Measurements from ENCODE around the gene RASL12.
"Not testable (repeated sequence)": the region's sequence is repeated elsewhere in the genome, so short reads cannot be mapped to it uniquely, and the experiment has no call there.

RASL12 gene

DNA sequence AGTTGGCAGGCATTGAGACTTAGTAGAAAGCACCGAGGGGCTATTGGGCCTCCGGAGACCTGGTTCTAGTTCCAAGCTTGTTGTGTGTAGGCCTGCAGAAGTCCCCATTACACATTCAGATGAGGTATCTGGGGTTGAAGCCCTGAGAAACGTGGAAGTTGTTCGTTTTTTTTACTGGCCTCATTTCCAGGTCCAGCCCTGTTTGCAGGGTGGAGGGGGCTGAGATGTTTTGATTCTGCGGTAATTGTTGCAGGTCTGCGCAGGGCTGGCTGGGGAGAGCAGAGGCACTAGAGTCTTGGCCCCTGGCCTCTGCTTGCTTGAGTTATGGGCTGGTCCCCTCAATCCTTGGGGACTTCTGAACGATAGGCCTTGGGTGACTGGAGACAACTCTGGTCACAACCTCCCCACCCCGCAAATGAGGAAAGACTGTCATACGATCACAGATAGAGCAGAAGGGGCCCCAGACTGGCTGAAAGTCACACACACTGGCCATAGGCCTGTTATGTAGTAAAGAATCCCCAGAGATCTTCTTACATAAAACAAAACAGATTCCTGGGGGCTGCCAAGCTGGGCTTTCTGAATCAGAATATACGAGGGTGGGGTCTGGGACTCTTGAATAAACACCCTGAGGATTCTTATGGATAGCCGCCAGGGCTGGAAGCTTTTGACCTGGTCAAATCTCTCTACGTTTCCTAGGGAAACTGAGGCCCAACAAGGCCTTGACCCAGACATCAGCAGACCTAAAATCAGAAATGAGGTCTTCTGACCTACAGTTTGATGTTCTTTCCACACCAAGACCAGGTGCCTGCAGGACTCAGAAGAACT is 24.4 kb upstream of the RASL12 start:
- DNase-seq = no peak

DNA sequence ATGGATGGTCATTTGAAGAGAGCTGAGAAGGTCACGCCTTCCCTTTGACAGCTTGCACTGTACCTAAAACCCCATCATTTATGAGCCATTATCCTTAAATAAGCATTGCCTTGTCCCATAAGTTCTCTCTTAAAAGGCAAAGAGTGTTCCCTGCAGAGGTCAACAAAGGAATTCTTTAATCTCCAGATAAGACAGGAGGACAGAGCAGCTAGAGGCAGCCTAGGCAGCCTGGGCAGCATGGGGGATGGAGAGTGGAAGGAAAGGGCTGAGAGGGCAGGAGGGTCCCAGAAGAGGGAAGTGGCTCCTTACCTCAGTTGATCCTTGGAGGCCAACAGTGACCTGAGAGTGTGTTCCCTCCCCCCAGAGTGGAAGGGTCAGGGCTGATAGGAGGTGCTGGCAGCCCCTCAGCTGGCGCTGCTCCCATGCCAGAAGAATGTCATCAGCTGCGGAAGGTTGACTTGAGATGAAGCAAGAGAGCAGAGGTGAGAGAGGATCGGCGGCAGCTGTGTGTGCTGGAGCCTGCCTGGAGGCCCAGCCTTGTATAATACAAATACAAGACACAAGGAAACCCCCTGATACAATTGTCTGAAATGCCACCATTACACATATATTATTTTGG is 21.5 kb upstream of the RASL12 start:
- DNase-seq = no peak

DNA sequence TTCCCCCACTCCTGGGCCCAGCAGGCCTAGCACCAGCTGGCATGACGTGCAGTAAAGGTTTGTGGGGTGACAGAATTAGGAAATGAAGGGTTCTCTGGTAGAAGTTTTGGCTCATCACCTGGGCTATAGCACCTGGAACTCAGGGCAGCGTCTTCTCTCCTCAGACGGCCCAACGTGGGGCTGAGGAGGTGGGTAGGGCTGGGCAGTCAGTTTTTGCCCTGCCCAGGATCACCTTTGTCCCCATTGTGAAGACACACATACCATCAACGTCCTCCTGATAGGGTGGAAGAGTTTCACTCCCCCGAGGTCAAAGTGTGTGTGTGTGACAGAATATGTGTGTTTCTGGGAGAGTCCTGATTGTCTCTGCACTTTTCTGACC is 20.8 kb upstream of the RASL12 start:
- no peak for DNase-seq

DNA sequence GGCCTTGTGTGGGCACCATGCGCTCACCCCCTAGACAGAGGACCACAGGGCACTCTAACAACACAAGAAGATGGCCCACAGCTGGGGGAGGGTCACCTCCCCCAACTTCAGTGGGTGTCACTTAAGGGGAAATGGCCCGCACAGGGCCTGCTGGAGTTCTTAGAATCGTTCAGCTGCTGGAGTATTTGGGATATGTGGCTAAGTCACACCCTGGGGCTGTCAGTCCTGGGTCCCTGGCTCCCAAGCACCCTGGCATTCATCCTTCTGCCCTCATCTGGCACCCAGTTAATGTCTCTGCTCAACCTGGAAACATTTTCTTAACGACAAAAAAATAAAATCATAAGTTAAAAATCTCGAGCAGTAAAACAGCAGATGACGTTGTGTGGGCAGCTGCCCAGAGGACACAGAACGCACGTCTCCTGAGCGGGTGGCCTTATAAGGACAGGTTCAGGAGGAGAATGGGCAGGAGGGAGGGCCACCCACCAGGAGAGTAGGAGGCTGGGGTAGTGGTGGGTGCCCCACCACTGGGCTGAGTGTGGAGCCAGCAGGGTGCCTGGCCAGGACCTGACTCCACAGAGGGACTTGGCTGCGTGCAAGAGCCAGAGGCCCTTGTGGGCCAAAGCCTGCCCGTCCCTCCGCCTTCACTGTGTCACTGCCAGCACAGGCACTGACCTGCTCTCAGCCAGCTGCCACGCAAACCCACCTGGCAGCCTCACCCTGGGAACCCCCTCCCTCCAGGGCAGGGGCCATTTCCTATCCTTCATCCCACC is 20.3 kb upstream of the RASL12 start:
- DNase-seq = no peak

DNA sequence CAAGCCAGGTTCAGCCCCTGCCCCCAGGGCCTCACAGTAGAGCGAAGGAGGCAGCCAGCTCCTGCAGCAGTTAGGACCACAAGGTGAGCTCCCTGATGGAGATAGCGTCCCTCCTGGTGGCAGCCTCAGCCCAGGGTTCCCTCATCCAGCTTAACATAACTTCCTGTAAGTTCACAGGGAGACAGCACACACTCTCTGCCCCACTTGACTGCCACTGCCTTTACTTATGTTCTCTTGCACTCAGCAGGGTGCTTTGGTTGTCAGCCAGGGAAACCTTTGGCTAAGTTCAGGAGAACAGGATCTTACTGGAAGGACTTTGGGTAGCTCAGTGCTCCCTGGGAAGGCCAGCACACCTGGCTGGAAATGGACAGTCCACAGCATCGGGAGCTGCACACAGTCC is 19.6 kb upstream of the RASL12 start:
- no peak for DNase-seq

DNA sequence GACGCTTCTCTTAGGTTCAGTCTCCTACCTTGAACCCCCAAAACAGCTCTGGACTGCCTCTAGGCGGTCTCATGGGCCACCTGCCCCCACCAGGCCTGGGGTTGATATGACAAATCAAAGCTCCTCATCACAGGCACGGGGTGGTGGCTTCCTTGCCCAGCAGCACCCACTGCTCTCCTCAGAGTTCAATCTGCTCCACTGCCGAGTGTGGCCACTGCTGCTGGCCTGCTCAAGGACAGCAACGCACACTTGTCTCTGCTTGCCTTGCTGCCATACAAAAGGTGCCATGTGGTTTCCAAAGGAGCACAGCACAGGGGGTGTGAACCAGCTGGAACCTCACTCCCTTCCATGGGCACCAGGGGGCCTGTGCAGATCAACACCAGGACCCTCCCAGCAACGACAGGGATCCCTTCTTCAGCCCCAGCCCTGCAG is 18.9 kb upstream of the RASL12 start:
- DNase-seq = no peak

DNA sequence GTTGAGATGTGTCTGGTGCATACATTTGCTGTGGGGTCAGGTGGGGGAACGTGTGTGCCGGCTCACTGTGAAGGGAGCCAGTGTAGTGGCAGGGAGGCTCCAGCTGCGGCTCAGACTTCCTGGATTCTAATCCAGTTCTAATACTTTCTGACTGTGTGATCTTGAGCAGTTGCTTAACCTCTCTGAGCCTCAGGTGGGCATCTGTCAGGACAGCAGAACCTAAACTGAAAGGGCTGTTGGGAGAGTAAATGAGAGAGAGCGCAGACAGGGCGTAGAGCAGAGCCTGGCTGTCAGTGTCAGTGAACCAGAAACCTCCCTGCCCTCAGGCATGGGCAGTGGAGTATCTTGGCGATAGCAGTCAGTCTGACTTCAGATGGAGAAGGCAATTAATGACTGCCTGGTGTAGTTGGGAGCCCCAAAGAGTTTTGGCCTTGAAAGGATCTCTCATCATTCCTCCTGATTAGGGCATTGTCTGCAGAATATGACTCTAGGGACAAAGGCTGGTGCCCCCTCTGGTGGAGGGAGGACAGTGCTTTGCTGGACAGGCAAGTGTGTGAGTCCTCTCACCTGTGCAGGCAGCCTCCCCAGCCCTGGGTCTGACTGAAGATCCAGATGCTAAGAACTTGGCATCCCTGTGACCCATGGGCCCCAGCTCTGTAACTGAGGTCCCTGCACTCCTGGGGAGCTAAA is 18.3 kb upstream of the RASL12 start:
- DNase-seq = no peak

DNA sequence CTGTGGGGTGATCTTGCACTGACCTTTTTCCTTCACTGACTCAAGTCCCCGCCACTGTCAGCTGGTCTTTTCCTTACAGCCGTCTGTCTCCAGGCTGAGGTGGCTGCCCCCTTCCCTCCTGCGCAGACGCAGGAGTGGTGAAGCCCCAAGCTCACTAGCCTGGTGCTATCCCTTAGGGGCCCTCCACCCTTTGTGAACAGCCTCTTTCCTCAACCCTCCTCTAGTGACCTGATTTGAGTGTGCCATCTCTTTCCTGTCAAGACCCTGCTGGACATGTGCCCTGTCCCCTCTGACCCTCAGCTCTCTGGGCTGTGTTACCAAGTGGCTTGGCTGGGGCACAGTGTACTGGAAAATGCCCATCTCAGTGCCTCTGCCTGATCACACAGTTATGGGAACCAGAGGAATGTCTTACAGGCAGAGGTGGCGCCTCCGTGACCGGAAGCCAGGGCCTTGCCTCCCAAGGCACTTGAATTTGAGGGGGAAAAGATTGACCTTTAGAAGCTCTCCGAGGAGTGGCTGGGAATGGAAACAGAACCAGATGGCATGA is 17.5 kb upstream of the RASL12 start:
- DNase-seq = no peak

DNA sequence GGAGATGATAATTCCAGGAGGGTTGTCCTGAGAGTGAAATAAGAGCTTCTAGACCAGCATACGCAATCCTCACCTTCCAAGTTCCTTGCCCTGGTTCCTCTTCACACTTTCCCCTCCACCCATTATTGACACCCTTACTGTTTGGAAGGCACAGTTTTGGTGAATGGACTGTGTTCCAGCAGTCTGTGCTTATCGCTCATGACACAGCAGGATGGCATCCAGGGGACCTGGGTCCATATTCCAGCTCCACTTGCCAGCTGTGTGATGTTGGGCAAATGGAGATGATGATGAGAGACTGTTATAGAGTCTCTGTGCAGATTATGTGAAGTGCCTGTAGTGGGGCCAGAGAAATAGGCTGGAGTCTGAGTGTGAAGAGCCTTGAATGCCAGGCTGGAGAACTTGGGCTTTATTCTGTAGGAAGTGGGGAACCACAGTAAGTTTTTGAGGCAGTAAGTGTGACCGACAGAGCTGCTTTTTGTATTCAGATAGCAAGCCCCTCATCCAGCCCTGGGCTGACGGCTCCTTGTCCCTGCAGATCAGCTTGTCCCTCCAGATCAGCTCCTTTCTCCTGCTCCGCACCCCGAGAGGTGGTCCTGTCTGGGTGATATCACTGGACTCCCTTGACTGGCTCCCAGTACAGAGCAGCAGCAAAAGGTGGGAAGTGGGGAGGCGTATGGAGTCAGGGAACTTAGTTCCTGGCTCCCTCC is 16.9 kb upstream of the RASL12 start:
- DNase-seq = no peak

DNA sequence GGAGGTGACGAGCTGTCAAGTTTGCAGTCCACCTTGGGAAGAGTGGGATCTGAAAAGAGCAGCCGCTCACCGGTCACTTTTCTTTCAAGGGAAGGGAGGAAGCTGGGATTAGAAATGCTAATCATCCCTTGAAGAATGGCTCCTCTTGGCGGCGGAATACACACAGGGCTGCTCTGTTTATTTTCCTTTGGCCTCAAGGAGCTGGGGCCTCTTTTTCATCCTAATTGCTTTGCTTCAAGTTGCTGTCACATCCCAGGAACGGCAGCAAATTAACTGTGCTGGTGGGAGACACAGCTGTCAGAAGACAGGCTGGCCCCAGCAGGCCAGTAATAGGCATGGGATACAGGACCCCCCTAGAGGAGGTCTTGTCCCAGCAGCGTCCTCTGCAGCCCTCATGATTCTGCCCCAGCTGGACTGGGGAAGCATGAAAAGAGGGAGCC is 15.5 kb upstream of the RASL12 start:
- DNase-seq = peak; percentile 75

DNA sequence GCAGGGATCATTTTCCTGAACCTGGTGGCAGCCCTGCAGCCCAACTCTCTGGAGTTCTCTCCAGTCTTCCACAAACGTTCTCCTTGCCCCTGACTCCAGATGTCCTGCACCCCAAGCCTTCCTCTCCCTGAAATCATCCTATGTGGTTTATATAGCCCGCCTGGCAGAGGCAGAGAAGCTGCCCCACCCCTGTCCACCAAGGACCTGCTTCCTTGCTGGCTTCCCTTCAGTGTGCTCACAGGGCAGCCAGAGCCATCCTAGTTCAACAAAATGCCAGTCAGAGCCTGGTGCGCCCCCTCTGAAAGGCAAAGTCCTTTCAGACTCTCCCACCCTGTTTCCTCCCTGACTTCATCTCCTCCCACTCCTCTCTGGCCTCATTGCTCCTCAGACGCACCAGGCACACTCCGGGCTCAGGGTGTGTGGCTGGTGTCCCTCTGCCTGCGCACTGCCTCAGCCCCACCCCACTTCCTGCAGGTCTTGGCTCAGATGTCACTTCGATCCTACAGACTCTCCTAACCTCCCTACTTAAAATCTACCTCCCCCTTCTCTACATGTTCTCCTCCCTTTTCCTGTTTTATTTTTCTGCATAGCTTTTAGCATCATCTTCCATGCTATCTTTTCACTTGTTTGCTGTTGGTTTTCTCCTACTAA is 14.6 kb upstream of the RASL12 start:
- DNase-seq = no peak

DNA sequence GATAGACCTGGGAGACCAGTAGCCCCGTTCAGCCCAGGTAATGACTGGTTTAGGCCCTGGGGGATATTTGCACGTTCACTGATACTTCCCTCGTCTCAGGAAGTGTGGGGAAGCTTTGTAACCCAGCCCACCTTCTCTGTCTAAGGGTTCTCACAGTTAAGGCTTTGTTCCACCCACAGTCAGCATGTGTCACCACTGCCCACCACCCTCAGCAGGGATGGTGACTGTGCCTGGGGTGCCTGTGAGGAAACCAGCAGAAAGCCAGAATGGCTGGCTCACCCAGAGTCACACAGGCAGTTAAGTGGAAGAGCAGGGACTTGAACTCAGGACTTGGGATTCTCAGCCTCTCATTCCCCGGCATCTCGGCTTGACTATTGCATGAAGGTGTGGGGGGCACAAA is 14.0 kb upstream of the RASL12 start:
- no peak for DNase-seq

DNA sequence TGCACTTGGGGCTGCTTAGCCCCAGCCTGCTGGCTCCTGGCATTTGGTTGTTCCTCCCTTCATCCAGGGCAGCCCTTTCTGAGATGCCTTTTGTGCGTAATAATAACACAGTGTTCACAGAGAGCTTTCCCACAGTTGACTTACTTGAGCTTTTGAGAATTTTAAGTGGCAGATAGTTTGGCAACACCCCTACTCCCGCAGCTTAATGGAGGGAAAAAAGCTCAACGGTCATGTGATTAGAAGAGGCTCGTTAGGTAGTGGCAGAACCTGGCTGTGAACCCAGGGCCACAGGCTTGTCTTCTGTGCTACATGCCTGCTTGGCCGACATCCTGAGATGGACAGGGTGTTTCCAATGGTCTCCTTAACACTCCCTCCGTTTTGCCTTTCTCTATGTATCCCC is 13.5 kb upstream of the RASL12 start:
- DNase-seq = no peak

DNA sequence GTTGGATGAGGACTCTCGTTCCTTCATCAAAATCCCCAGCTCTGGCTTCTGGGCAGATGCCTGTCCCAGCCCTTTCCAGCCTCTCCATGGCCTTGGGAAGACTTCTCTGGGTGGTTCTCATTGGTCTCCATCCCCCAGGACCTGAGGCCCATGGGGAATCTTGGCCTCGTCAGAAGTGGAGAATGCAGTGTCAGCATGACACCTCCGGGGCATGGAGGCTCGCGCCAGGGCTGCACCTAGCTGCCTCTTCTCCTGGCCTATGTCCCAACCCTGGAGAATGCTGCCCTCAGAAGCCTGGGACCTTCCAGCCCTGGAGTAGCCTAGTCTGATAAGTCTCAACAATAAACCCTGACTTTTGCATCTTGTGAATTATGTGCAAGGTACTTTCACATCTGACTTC is 11.8 kb upstream of the RASL12 start:
- DNase-seq = no peak

DNA sequence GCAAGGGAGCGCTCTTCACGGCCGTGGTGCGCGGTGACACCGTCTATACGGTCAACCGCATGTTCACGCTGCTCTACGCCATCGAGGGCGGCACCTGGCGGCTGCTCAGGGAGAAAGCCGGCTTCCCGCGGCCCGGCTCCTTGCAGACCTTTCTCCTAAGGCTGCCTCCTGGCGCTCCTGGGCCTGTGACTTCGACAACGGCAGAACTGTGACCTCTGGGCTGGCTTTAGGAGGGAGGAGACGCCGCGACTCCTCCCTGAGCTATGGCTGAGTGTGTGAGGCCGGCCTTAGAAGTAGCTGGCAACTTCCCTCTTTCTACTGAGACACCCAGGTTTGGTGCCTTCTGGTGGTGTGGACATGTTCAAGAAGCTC is 10.2 kb upstream of the RASL12 start:
- DNase-seq = peak; percentile 74

DNA sequence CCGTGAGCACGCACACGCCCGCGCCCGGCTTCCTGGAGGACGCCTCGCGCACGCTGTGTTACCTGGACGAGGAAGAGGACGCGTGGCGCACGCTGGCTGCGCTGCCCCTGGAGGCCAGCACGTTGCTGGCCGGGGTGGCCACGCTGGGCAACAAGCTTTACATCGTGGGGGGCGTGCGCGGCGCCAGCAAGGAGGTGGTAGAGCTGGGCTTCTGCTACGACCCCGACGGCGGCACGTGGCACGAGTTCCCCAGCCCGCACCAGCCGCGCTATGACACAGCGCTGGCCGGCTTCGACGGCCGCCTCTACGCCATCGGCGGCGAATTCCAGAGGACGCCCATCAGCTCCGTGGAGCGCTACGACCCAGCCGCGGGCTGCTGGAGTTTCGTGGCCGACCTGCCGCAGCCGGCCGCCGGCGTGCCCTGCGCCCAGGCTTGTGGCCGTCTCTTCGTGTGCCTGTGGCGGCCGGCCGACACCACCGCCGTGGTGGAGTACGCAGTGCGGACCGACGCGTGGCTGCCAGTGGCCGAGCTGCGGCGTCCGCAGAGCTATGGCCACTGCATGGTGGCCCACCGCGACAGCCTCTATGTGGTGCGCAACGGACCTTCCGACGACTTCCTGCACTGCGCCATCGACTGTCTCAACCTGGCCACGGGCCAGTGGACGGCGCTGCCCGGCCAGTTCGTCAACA is 9.6 kb upstream of the RASL12 start:
- DNase-seq = no peak

DNA sequence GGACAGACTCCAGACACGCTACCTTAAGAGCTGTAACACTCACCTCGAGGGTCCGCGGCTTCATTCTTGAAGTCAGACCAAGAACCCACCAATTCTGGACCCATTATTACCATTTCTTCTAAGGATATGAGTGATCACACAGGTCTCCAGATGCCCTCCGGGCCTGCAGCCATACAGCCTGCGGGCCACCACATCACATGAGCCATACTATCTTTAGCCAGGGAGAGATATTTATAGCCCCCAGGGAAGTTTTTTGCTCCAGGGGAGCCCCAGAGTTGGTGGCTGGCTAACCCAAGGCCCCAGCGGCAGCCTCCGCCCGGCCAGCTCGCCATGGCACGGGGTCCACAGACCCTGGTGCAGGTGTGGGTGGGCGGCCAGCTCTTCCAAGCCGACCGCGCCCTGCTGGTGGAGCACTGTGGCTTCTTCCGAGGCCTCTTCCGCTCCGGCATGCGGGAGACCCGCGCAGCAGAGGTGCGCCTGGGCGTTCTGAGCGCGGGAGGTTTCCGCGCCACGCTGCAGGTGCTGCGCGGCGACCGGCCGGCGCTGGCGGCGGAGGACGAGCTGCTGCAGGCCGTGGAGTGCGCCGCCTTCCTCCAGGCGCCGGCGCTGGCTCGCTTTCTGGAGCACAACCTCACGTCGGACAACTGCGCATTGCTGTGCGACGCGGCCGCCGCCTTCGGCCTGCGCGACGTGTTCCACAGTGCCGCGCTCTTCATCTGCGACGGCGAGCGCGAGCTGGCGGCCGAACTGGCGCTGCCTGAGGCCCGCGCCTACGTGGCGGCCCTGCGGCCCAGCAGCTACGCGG is 8.9 kb upstream of the RASL12 start, which contains the start of gene KBTBD13:
Gene KBTBD13, plus strand, starts transcription at position 261 of the 805 bp plus-strand sequence. Its CDS starts 70 bp downstream, at position 331.
- no peak for DNase-seq

DNA sequence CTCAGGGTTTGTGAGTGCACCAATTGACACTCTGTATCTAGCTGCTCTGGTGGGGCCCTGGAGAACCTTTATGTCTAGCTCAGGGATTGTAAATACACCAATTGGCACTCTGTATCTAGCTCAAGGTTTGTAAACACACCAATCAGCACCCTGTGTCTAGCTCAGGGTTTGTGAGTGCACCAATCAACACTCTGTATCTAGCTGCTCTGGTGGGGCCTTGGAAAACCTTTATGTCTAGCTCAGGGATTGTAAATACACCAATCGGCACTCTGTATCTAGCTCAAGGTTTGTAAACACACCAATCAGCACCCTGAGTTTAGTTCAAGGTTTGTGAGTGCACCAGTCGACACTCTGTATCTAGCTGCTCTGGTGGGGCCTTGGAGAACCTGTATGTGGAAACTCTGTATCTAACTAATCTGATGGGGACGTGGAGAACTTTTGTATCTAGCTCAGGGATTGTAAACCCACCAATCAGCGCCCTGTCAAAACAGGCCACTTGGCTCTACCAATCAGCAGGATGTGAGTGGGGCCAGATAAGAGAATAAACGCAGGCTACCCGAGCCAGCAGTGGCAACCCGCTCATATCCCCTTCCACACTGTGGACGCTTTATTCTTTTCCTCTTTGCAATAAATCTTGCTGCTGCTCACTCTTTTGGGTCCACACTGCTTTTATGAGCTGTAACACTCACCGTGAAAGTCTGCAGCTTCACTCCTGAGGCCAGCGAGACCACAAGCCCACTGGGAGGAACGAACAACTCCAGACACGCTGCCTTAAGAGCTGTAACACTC is 8.0 kb upstream of the RASL12 start:
- DNase-seq = not testable (repeated sequence)

DNA sequence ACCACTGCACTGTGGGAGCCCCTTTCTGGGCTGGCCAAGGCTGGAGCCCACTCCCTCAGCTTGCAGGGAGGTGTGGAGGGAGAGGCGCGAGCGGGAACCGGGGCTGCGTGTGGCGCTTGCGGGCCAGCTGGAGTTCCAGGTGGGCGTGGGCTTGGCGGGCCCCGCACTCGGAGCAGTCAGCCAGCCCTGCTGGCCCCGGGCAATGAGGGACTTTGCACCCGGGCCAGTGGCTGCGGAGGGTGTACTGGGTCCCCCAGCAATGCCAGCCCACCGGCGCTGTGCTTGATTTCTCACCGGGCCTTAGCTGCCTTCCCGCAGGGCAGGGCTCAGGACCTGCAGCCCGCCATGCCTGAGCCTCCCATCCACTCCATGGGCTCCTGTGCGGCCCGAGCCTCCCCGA is 7.2 kb upstream of the RASL12 start:
- DNase-seq = not testable (repeated sequence)

All from retina (tissue), 1 donor.